ENCODE data around the gene MUC20. TPM values are rescaled to one million over a fixed set of nuclear protein-coding genes. Genes with fewer than 3 reads are reported as not detected.

The MUC20 gene
- total and polyA plus RNA-seq, 7 experiments from 2014 or later: 0.66 to 17.8 (median 12.2) TPM

GRCh38 chr3:195698647-195699387 is 22.0 kb upstream of the MUC20 start:
- Mint-ChIP-seq H3K9me3 (peaks cover 0 to 2% (median 0%) of the 10 kb centered on the region in 11 donors), H3K27ac (peak overlapping the region in 2 of 9 donors; percentile 3 to 11), H3K27me3 (no peaks in the 10 kb centered on the region), H3K36me3 (peaks cover 7 to 23% (median 18%) of the 10 kb centered on the region in 5 donors), H3K4me1 (peaks cover 0 to 5% (median 0%) of the 10 kb centered on the region in 7 donors), H3K4me3 (no peak overlapping the region)
- POLR2A ChIA-PET: no interaction called here
- Histone ChIP-seq H3K36me3 (ENCODE audit: control insufficient read depth in 2 of 3, insufficient read depth in 3 of 3, low read length in 3 of 3) (peaks cover 0 to 12% (median 0%) of the 10 kb centered on the region in 3 experiments), H3K4me1 (ENCODE audit: control insufficient read depth in 2 of 2, insufficient read depth in 2 of 2, low read length in 2 of 2) (no peaks in the 10 kb centered on the region), H3K27ac (ENCODE audit: low read depth, low read length) (no peak overlapping the region), H3K4me3 (ENCODE audit: low read length) (no peak overlapping the region), H3K9me3 (ENCODE audit: control insufficient read depth in 2 of 3, low read length in 3 of 3) (no peaks in the 10 kb centered on the region), H3K27me3 (ENCODE audit: control insufficient read depth in 2 of 2, insufficient read depth in 2 of 2, low read length in 2 of 2) (no peaks in the 10 kb centered on the region)
- peak; percentile 39 for ATAC-seq
- intact Hi-C loops (cut with micrococcal nuclease): no loop called here
- CTCF ChIA-PET: no interaction called here
- DNase-seq: no peak

DNA sequence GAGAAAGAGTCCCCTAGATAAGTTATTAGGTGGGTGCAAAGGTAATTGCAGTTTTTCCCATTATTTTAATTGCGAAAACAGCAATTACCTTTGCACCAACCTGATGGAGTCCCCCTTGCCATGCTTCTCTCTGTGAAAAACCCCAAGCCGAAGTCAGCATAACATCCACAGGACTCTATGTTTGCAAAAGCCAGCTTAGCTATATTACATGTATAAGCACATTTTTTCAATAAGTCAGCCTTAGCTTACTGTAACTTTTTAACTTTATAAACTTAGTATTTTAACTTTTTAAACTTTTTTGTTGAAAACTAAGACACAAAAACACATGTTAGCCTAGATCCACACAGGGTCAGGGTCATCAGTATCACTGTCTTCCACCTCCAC is 21.4 kb upstream of the MUC20 start:
- intact Hi-C loops (cut with micrococcal nuclease): no loop called here

DNA sequence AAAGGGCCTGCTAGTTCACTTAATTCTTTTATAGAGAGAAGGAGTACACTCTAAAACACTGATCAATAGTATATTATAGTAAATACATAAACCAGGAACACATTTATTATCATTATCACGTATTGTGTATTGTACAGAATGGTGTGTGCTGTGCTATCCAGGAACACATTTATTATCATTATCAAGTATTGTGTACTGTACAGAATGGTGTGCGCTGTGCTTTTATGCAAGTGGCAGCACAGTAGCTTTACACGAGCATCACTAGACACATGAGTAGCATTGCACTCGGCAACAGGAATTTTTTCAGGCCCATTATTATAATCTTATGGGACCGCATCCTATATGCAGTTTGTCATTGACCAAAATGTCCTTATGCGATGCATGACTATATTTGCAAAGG is 20.9 kb upstream of the MUC20 start:
- intact Hi-C loops (cut with micrococcal nuclease): no loop called here
- CTCF ChIA-PET: no interaction called here
- Mint-ChIP-seq H3K27ac (peak overlapping the region in 5 of 9 donors; percentile 1 to 71 (median 62)), H3K27me3 (no peaks in the 10 kb centered on the region), H3K9me3 (peaks cover 0 to 2% (median 0%) of the 10 kb centered on the region in 11 donors), H3K4me3 (no peak overlapping the region), H3K4me1 (peaks cover 0 to 5% (median 0%) of the 10 kb centered on the region in 7 donors), H3K36me3 (peaks cover 5 to 20% (median 16%) of the 10 kb centered on the region in 5 donors)
- no peak overlapping the region for H3K4me3 ChIP-seq (ENCODE audit: low read length)
- no peak for DNase-seq
- no peak overlapping the region for H3K27ac ChIP-seq (ENCODE audit: low read depth, low read length)
- peaks cover 0 to 1% (median 0%) of the 10 kb centered on the region in 3 experiments for H3K36me3 ChIP-seq (ENCODE audit: control insufficient read depth in 2 of 3, insufficient read depth in 3 of 3, low read length in 3 of 3)
- H3K4me1 ChIP-seq (ENCODE audit: control insufficient read depth in 2 of 2, insufficient read depth in 2 of 2, low read length in 2 of 2): no peaks in the 10 kb centered on the region
- POLR2A ChIA-PET: no interaction called here
- no peaks in the 10 kb centered on the region for H3K9me3 ChIP-seq (ENCODE audit: control insufficient read depth in 2 of 3, low read length in 3 of 3)
- ATAC-seq: peak; percentile 36
- no peaks in the 10 kb centered on the region for H3K27me3 ChIP-seq (ENCODE audit: control insufficient read depth in 2 of 2, insufficient read depth in 2 of 2, low read length in 2 of 2)

More for the DNA sequence above, 21.4 kb upstream of the MUC20 start:
- ChIA-PET POLR2A (no interaction called here), CTCF (no interaction called here)
- Histone ChIP-seq H3K9me3 (ENCODE audit: control insufficient read depth in 2 of 3, low read length in 3 of 3) (no peaks in the 10 kb centered on the region), H3K36me3 (ENCODE audit: control insufficient read depth in 2 of 3, insufficient read depth in 3 of 3, low read length in 3 of 3) (peaks cover 0 to 6% (median 0%) of the 10 kb centered on the region in 3 experiments), H3K4me3 (ENCODE audit: low read length) (no peak overlapping the region), H3K27ac (ENCODE audit: low read depth, low read length) (no peak overlapping the region), H3K4me1 (ENCODE audit: control insufficient read depth in 2 of 2, insufficient read depth in 2 of 2, low read length in 2 of 2) (no peaks in the 10 kb centered on the region), H3K27me3 (ENCODE audit: control insufficient read depth in 2 of 2, insufficient read depth in 2 of 2, low read length in 2 of 2) (no peaks in the 10 kb centered on the region)
- Mint-ChIP-seq H3K36me3 (peaks cover 5 to 20% (median 16%) of the 10 kb centered on the region in 5 donors), H3K4me3 (no peak overlapping the region), H3K27ac (peak overlapping the region in 3 of 9 donors; percentile 62 to 71 (median 69)), H3K4me1 (peaks cover 0 to 5% (median 0%) of the 10 kb centered on the region in 7 donors), H3K27me3 (no peaks in the 10 kb centered on the region), H3K9me3 (peaks cover 0 to 2% (median 0%) of the 10 kb centered on the region in 11 donors)
- ATAC-seq (no peak), DNase-seq (no peak)

GRCh38 chr3:195700319-195700718 is 20.5 kb upstream of the MUC20 start:
- H3K9me3 ChIP-seq (ENCODE audit: control insufficient read depth in 2 of 3, low read length in 3 of 3): no peaks in the 10 kb centered on the region
- no peak overlapping the region for H3K4me3 ChIP-seq (ENCODE audit: low read length)
- no peak overlapping the region for H3K27ac ChIP-seq (ENCODE audit: low read depth, low read length)
- no peaks in the 10 kb centered on the region for H3K27me3 ChIP-seq (ENCODE audit: control insufficient read depth in 2 of 2, insufficient read depth in 2 of 2, low read length in 2 of 2)
- intact Hi-C loops (cut with micrococcal nuclease): no loop called here
- no peaks in the 10 kb centered on the region for H3K4me1 ChIP-seq (ENCODE audit: control insufficient read depth in 2 of 2, insufficient read depth in 2 of 2, low read length in 2 of 2)
- H3K36me3 ChIP-seq (ENCODE audit: control insufficient read depth in 2 of 3, insufficient read depth in 3 of 3, low read length in 3 of 3): no peaks in the 10 kb centered on the region
- Mint-ChIP-seq H3K36me3 (peaks cover 5 to 18% (median 15%) of the 10 kb centered on the region in 5 donors), H3K27me3 (no peaks in the 10 kb centered on the region), H3K4me3 (no peak overlapping the region), H3K9me3 (no peaks in the 10 kb centered on the region), H3K27ac (peak overlapping the region in 3 of 9 donors; percentile 1 to 20 (median 1)), H3K4me1 (peaks cover 0 to 5% (median 0%) of the 10 kb centered on the region in 7 donors)
- POLR2A ChIA-PET: no interaction called here
- ATAC-seq: no peak
- CTCF ChIA-PET: no interaction called here
- DNase-seq: no peak

- H3K27ac ChIP-seq (ENCODE audit: low read depth, low read length): no peak overlapping the region
Measured at GRCh38 chr3:195701042-195701915, 19.5 kb upstream of the MUC20 start.

GRCh38 chr3:195703776-195704175 is 17.0 kb upstream of the MUC20 start:
- ChIA-PET CTCF (no interaction called here), POLR2A (no interaction called here)
- H3K9me3 ChIP-seq (ENCODE audit: control insufficient read depth in 2 of 3, low read length in 3 of 3): no peaks in the 10 kb centered on the region
- no peaks in the 10 kb centered on the region for H3K27me3 ChIP-seq (ENCODE audit: control insufficient read depth in 2 of 2, insufficient read depth in 2 of 2, low read length in 2 of 2)
- Mint-ChIP-seq H3K27ac (no peak overlapping the region), H3K9me3 (no peaks in the 10 kb centered on the region), H3K27me3 (no peaks in the 10 kb centered on the region), H3K4me1 (peaks cover 0 to 3% (median 0%) of the 10 kb centered on the region in 7 donors), H3K4me3 (no peak overlapping the region), H3K36me3 (peaks cover 4 to 7% (median 5%) of the 10 kb centered on the region in 5 donors)
- H3K27ac ChIP-seq (ENCODE audit: low read depth, low read length): no peak overlapping the region
- no peak overlapping the region for H3K4me3 ChIP-seq (ENCODE audit: low read length)
- no peak for ATAC-seq
- intact Hi-C loops (cut with micrococcal nuclease): no loop called here
- no peaks in the 10 kb centered on the region for H3K36me3 ChIP-seq (ENCODE audit: control insufficient read depth in 2 of 3, insufficient read depth in 3 of 3, low read length in 3 of 3)
- H3K4me1 ChIP-seq (ENCODE audit: control insufficient read depth in 2 of 2, insufficient read depth in 2 of 2, low read length in 2 of 2): no peaks in the 10 kb centered on the region
- no peak for DNase-seq

More at GRCh38 chr3:195701042-195701915, 19.5 kb upstream of the MUC20 start:
- Histone ChIP-seq H3K27me3 (ENCODE audit: control insufficient read depth in 2 of 2, insufficient read depth in 2 of 2, low read length in 2 of 2) (no peaks in the 10 kb centered on the region), H3K4me3 (ENCODE audit: low read length) (no peak overlapping the region), H3K36me3 (ENCODE audit: control insufficient read depth in 2 of 3, insufficient read depth in 3 of 3, low read length in 3 of 3) (no peaks in the 10 kb centered on the region), H3K9me3 (ENCODE audit: control insufficient read depth in 2 of 3, low read length in 3 of 3) (no peaks in the 10 kb centered on the region), H3K4me1 (ENCODE audit: control insufficient read depth in 2 of 2, insufficient read depth in 2 of 2, low read length in 2 of 2) (no peaks in the 10 kb centered on the region)
- ATAC-seq: no peak
- H3K36me3 Mint-ChIP-seq: peaks cover 5 to 12% (median 10%) of the 10 kb centered on the region in 5 donors
- peak overlapping the region in 4 of 9 donors; percentile 4 to 38 (median 24) for H3K27ac Mint-ChIP-seq
- H3K4me1 Mint-ChIP-seq: peaks cover 0 to 5% (median 0%) of the 10 kb centered on the region in 7 donors
- intact Hi-C loops (cut with micrococcal nuclease): no loop called here
- no peaks in the 10 kb centered on the region for H3K9me3 Mint-ChIP-seq
- CTCF ChIA-PET: no interaction called here
- POLR2A ChIA-PET: interaction anchor here (0.6 kb wide), 1 partner anchor 319 kb away, joined by 5 read pairs; no protein-coding TSS in a partner anchor
- no peak for DNase-seq
- no peak overlapping the region for H3K4me3 Mint-ChIP-seq
- no peaks in the 10 kb centered on the region for H3K27me3 Mint-ChIP-seq

Measured in naive thymus-derived CD4-positive, alpha-beta T cell (primary cell).